GM23338 (cell line): ENCODE data around the gene AIP. TPM values are rescaled to one million over a fixed set of nuclear protein-coding genes. Genes with fewer than 3 reads are reported as not detected.

Experiments
- ATAC-seq: fragments of 200-7000 bp; cut with Tn5 transposase; 3 replicates; pipeline ENCODE4 v1.9.1; 2020
- DNase-seq: peaks from one replicate; pipeline ENCODE4 v3.0.0-alpha.2; 2015; ENCODE audit warnings: low spot score
- H2AFZ ChIP-seq: fragments of 200-600 bp; sonication (generic); 2 replicates; pipeline ENCODE4 v1.8.0; 2016; ENCODE audit warnings: antibody characterized with exemption, mild to moderate bottlenecking, moderate library complexity
- H3F3A ChIP-seq: fragments of 200-600 bp; sonication (generic); replicated peaks from 2 replicates; pipeline ENCODE4 v1.8.0; 2017; ENCODE audit warnings: antibody characterized with exemption, mixed run types, low read depth
- H3K27ac ChIP-seq: fragments of 200-600 bp; sonication (generic); 2 replicates; pipeline ENCODE4 v1.6.1; 2016; ENCODE audit warnings: low read depth
- H3K27me3 ChIP-seq: fragments of 200-600 bp; sonication (generic); 2 replicates; pipeline ENCODE4 v1.8.0; 2016; ENCODE audit warnings: mild to moderate bottlenecking, mixed run types, moderate library complexity; ENCODE audit not compliant: insufficient read depth
- H3K36me3 ChIP-seq: fragments of 200-600 bp; sonication (generic); 2 replicates; pipeline ENCODE4 v1.8.0; 2016; ENCODE audit warnings: mild to moderate bottlenecking; ENCODE audit not compliant: insufficient read depth
- H3K4me1 ChIP-seq: fragments of 200-600 bp; sonication (generic); 2 replicates; pipeline ENCODE4 v1.8.0; 2016; ENCODE audit warnings: mild to moderate bottlenecking, moderate library complexity; ENCODE audit not compliant: insufficient read depth
- H3K4me2 ChIP-seq: fragments of 200-600 bp; sonication (generic); 2 replicates; pipeline ENCODE4 v1.7.1; 2017; ENCODE audit warnings: mixed run types
- H3K4me3 ChIP-seq: fragments of 200-600 bp; sonication (generic); 2 replicates; pipeline ENCODE4 v1.6.1; 2016; ENCODE audit warnings: mixed run types
- H3K79me2 ChIP-seq: fragments of 200-600 bp; sonication (generic); replicated peaks from 2 replicates; pipeline ENCODE4 v1.8.0; 2017; ENCODE audit warnings: mild to moderate bottlenecking; ENCODE audit not compliant: insufficient read depth
- H3K9me2 ChIP-seq: fragments of 200-600 bp; sonication (generic); 2 replicates; pipeline ENCODE4 v1.8.0; 2017; ENCODE audit not compliant: insufficient read depth
- H4K20me1 ChIP-seq: fragments of 200-600 bp; sonication (generic); replicated peaks from 2 replicates; pipeline ENCODE4 v1.8.0; 2017; ENCODE audit warnings: mild to moderate bottlenecking; ENCODE audit not compliant: insufficient read depth
- H3K27ac Mint-ChIP-seq: 2 replicates; pipeline ENCODE4 v1.8.0; 2020; ENCODE audit warnings: inconsistent platforms, mild to moderate bottlenecking, moderate library complexity, mixed read lengths
- H3K27me3 Mint-ChIP-seq: 3 replicates; pipeline ENCODE4 v1.8.0; 2022; ENCODE audit warnings: low read depth, mild to moderate bottlenecking, moderate library complexity, mixed read lengths, inconsistent platforms; ENCODE audit not compliant: insufficient read depth, poor library complexity
- H3K36me3 Mint-ChIP-seq: 3 replicates; pipeline ENCODE4 v1.8.0; 2021; ENCODE audit warnings: low read depth, mild to moderate bottlenecking, inconsistent platforms, moderate library complexity, mixed read lengths
- H3K4me1 Mint-ChIP-seq: 3 replicates; pipeline ENCODE4 v1.8.0; 2020; ENCODE audit warnings: mild to moderate bottlenecking, inconsistent platforms, mixed read lengths
- H3K4me3 Mint-ChIP-seq: 3 replicates; pipeline ENCODE4 v1.8.0; 2021; ENCODE audit warnings: moderate library complexity, mild to moderate bottlenecking, inconsistent platforms, mixed read lengths
- H3K9me3 Mint-ChIP-seq: 3 replicates; pipeline ENCODE4 v1.8.0; 2020; ENCODE audit warnings: moderate library complexity, mild to moderate bottlenecking, inconsistent platforms, mixed read lengths
- CTCF ChIP-seq, 2 experiments: fragments of 200-600 bp in 1 of 2; sonication (generic) in 1 of 2; conservative IDR thresholded peaks; 2 replicates each; pipeline versions ENCODE4 v1.5.1 to v1.6.1; 2016 to 2017; ENCODE audit warnings: antibody characterized with exemption in 2 of 2, low read depth in 2 of 2, mild to moderate bottlenecking in 2 of 2, moderate library complexity in 1 of 2
- ETS1 ChIP-seq: IDR thresholded peaks from 2 replicates; pipeline ENCODE4 v1.6.1; 2016; ENCODE audit warnings: antibody characterized with exemption
- EZH2phosphoT487 ChIP-seq: fragments of 200-600 bp; sonication (generic); IDR thresholded peaks from one replicate; pipeline ENCODE4 v1.8.1; 2018; ENCODE audit warnings: antibody characterized with exemption; ENCODE audit not compliant: unreplicated experiment
- NANOG ChIP-seq: IDR thresholded peaks from 2 replicates; pipeline ENCODE4 v1.6.1; 2016; ENCODE audit warnings: antibody characterized with exemption, borderline replicate concordance
- POLR2AphosphoS5 ChIP-seq: IDR thresholded peaks from 2 replicates; pipeline ENCODE4 v1.6.1; 2016; ENCODE audit warnings: antibody characterized with exemption, low read depth
- REST ChIP-seq: IDR thresholded peaks from one replicate; pipeline ENCODE4 v1.6.1; 2018; ENCODE audit warnings: antibody characterized with exemption; ENCODE audit not compliant: unreplicated experiment
- STAT1 ChIP-seq: IDR thresholded peaks from one replicate; pipeline ENCODE4 v1.6.1; 2016; ENCODE audit warnings: antibody characterized with exemption; ENCODE audit not compliant: unreplicated experiment
- ZNF114 ChIP-seq: fragments of 250-450 bp; sonication (Bioruptor Pico); IDR thresholded peaks from 2 replicates; pipeline ENCODE4 v1.5.0; 2020; ENCODE audit warnings: mild to moderate bottlenecking, moderate library complexity
- ZNF331 ChIP-seq: fragments of 250-450 bp; sonication (Bioruptor Pico); IDR thresholded peaks from 2 replicates; pipeline ENCODE4 v1.5.0; 2020; ENCODE audit warnings: low read depth, mild to moderate bottlenecking, moderate library complexity
- ZNF462 ChIP-seq: fragments of 250-450 bp; sonication (Bioruptor Pico); IDR thresholded peaks from 2 replicates; pipeline ENCODE4 v1.5.0; 2020; ENCODE audit warnings: mild to moderate bottlenecking, moderate library complexity
- polyA plus RNA-seq: library from polyadenylated mRNA; unstranded; fragments of >200 nt; fragmentation: Nextera tagmentation; extraction: Ambion mirVana; gene quantifications from 2 replicates; pipeline ENCODE4 v1.2.1, GENCODE V29; 2016
- total RNA-seq: library from RNA; depleted of rRNA; stranded (reverse); fragments of >200 nt; shearing (Covaris generic); gene quantifications from 2 replicates; pipeline ENCODE4 v1.2.3, GENCODE V29; 2014

Gene AIP
- total and polyA plus RNA-seq, 2 experiments from 2014 or later: 29.1 to 32.1 TPM

GRCh38 chr11:67458266-67458665, 24.6 kb upstream of the AIP start:
- Mint-ChIP-seq H3K4me3 (no peak overlapping the region), H3K27me3 (peaks cover 2% of the 10 kb centered on the region), H3K36me3 (no peaks in the 10 kb centered on the region), H3K4me1 (no peaks in the 10 kb centered on the region), H3K27ac (no peak overlapping the region), H3K9me3 (no peaks in the 10 kb centered on the region)
- no peaks in the 10 kb centered on the region for H3K9me2 ChIP-seq
- no peaks in the 10 kb centered on the region for H3K79me2 ChIP-seq
- no peak for ATAC-seq
- H3K27me3 ChIP-seq: no peaks in the 10 kb centered on the region
- no peaks in the 10 kb centered on the region for H4K20me1 ChIP-seq
- H3K4me1 ChIP-seq: no peaks in the 10 kb centered on the region
- DNase-seq: no peak
- no peak overlapping the region for H2AFZ ChIP-seq
- TF ChIP-seq NANOG: no peak
- TF ChIP-seq ETS1: no peak
- no peak for TF ChIP-seq CTCF (conservative IDR thresholded peaks at IDR 0.05; ENCODE audit: low read depth in 2 of 2)
- no peak for TF ChIP-seq EZH2phosphoT487
- TF ChIP-seq REST: no peak
- TF ChIP-seq ZNF114 (CRISPR knock-in tag): no peak
- no peak for TF ChIP-seq POLR2AphosphoS5
- no peak for TF ChIP-seq ZNF462 (CRISPR knock-in tag)
- TF ChIP-seq STAT1: no peak
- TF ChIP-seq ZNF331 (CRISPR knock-in tag): no peak
- H3K4me3 ChIP-seq: no peak overlapping the region
- H3F3A ChIP-seq: no peaks in the 10 kb centered on the region
- H3K27ac ChIP-seq: no peak overlapping the region
- no peaks in the 10 kb centered on the region for H3K36me3 ChIP-seq
- H3K4me2 ChIP-seq: no peak overlapping the region
